Measurements from ENCODE around the gene PAXX.
A peak's percentile ranks its signal among the peaks of the same experiment; 100 is the strongest.

Gene PAXX

GRCh38 chr9:137019891-137020683, 27.9 kb downstream of the PAXX start:
- TF ChIP-seq CTCF (IDR thresholded peaks at IDR 0.05; ENCODE audit: low read length, missing control alignments): no peak
- no peak for DNase-seq (ENCODE audit: low read depth)
- H3K4me3 ChIP-seq (replicated peaks; ENCODE audit: low read depth, low read length): no peak overlapping the region

GRCh38 chr9:137020771-137021567, 28.7 kb downstream of the PAXX start:
- no peak for DNase-seq (ENCODE audit: low read depth)
- H3K4me3 ChIP-seq (replicated peaks; ENCODE audit: low read depth, low read length): no peak overlapping the region
- TF ChIP-seq CTCF (IDR thresholded peaks at IDR 0.05; ENCODE audit: low read length, missing control alignments): no peak

GRCh38 chr9:137021568-137021978, 29.4 kb downstream of the PAXX start:
- TF ChIP-seq CTCF (IDR thresholded peaks at IDR 0.05; ENCODE audit: low read length, missing control alignments): no peak
- H3K4me3 ChIP-seq (replicated peaks; ENCODE audit: low read depth, low read length): no peak overlapping the region
- no peak for DNase-seq (ENCODE audit: low read depth)

GRCh38 chr9:137021979-137022661, 29.9 kb downstream of the PAXX start:
- TF ChIP-seq CTCF (IDR thresholded peaks at IDR 0.05; ENCODE audit: low read length, missing control alignments): no peak
- no peak overlapping the region for H3K4me3 ChIP-seq (replicated peaks; ENCODE audit: low read depth, low read length)
- DNase-seq (ENCODE audit: low read depth): peak; percentile 51

- DNase-seq (ENCODE audit: low read depth): no peak
- TF ChIP-seq CTCF (IDR thresholded peaks at IDR 0.05; ENCODE audit: low read length, missing control alignments): no peak
- no peak overlapping the region for H3K4me3 ChIP-seq (replicated peaks; ENCODE audit: low read depth, low read length)
Observed at GRCh38 chr9:137022662-137023008, 30.4 kb downstream of the PAXX start.

- no peak for TF ChIP-seq CTCF (IDR thresholded peaks at IDR 0.05; ENCODE audit: low read length, missing control alignments)
- no peak for DNase-seq (ENCODE audit: low read depth)
- H3K4me3 ChIP-seq (replicated peaks; ENCODE audit: low read depth, low read length): no peak overlapping the region
Observed at GRCh38 chr9:137023157-137023556, 30.9 kb downstream of the PAXX start.
